ENCODE data around the gene FSCN2. TPM values are rescaled to one million over a fixed set of nuclear protein-coding genes. Genes with fewer than 3 reads are reported as not detected.
A peak's percentile ranks its signal among the peaks of the same experiment; 100 is the strongest.

Gene FSCN2
- total and polyA plus RNA-seq, 2 experiments from 2014 or later, result 0.13 to 1.6 TPM

DNA sequence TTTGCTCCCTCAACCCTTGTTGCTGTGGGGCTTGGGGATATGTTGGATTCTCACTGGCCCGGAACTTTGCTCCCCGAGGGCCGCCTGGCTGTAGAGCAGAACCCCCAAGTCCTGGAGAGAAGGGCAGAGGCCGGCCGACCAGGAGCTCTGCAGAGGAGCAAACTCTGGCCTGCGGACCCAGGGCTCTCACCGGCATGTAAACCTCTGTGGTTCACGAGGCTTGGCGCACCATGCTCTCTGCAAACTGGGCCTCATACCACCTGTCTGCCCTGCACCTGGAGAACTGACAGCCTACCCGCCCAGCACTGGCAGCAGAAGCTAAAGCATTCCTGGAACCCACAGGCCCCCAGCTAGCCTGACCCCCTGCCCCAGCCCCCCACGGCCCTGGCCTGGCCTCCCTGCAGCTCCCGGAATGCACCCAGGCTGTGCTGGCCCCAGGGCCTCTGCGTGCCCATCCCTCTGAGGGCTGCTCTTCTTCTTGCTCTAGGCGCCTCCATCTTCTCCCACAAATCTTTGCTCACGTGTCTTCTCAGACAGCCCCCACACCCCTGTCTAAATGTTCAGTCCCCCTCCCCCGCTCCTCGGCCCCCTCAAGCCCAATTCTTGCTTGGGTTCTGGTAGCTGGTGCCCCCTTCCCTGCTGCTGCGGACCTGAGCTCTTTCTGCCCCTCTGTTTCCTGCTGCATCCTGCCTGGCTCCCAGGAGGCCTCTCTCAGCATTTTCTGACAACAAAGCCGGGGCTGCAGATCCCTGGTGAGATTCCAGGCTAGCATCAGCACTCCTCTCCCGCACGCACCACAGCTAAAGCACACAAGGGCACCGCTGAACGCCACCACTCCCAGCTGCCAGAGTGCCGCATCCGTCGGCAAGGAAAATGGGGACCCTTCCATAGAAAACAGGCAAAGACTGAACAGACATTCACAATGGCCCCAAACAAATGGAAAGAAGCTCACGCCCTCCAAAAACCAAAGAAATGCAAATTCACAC, 38.9 kb upstream of the FSCN2 start:
- peak overlapping the region; percentile 19; the same call in 1 of the 2 replicates for H2AFZ ChIP-seq
- H3K36me3 Mint-ChIP-seq (ENCODE audit: low read depth), result no peaks in the 10 kb centered on the region
- H4K20me1 ChIP-seq (replicated peaks; ENCODE audit: insufficient read depth), result no peaks in the 10 kb centered on the region
- peaks cover 4% of the 10 kb centered on the region for H3F3A ChIP-seq (replicated peaks; ENCODE audit: low read depth)
- H3K27ac Mint-ChIP-seq, result no peak overlapping the region
- peak overlapping the region; percentile 55 for H3K4me3 Mint-ChIP-seq
- H3K27me3 ChIP-seq (ENCODE audit: insufficient read depth), result peaks cover 23% of the 10 kb centered on the region
- H3K27ac ChIP-seq (ENCODE audit: low read depth), result peak overlapping the region; percentile 51; the same call in 1 of the 2 replicates
- no peaks in the 10 kb centered on the region for H3K9me2 ChIP-seq (ENCODE audit: insufficient read depth)
- H3K36me3 ChIP-seq (ENCODE audit: insufficient read depth), result no peaks in the 10 kb centered on the region
- H3K9me3 Mint-ChIP-seq, result no peaks in the 10 kb centered on the region
- no peak for TF ChIP-seq EZH2 (IDR thresholded peaks at IDR 0.05; ENCODE audit: low read depth, unreplicated experiment)
- TF ChIP-seq STAT1 (IDR thresholded peaks at IDR 0.05; ENCODE audit: unreplicated experiment), result no peak
- TF ChIP-seq, protein P1, sequence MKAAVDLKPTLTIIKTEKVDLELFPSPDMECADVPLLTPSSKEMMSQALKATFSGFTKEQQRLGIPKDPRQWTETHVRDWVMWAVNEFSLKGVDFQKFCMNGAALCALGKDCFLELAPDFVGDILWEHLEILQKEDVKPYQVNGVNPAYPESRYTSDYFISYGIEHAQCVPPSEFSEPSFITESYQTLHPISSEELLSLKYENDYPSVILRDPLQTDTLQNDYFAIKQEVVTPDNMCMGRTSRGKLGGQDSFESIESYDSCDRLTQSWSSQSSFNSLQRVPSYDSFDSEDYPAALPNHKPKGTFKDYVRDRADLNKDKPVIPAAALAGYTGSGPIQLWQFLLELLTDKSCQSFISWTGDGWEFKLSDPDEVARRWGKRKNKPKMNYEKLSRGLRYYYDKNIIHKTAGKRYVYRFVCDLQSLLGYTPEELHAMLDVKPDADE (IDR thresholded peaks at IDR 0.05), result no peak
- peak overlapping the region; percentile 37 for H3K4me3 ChIP-seq
- H3K27me3 Mint-ChIP-seq (ENCODE audit: insufficient read depth, low read depth, poor library complexity), result peaks cover 47% of the 10 kb centered on the region
- peak overlapping the region; percentile 78 for H3K4me2 ChIP-seq
- H3K79me2 ChIP-seq (replicated peaks; ENCODE audit: insufficient read depth), result no peaks in the 10 kb centered on the region
- ATAC-seq (peak; percentile 34), DNase-seq (ENCODE audit: low spot score) (peak; percentile 68)
- H3K4me1 Mint-ChIP-seq, result peaks cover 31% of the 10 kb centered on the region
- H3K4me1 ChIP-seq (ENCODE audit: insufficient read depth), result peaks cover 32% of the 10 kb centered on the region

GRCh38 chr17:81489998-81490992, 37.9 kb upstream of the FSCN2 start:
- no peak for TF ChIP-seq NANOG (IDR thresholded peaks at IDR 0.05; ENCODE audit: borderline replicate concordance)
- TF ChIP-seq STAT1 (IDR thresholded peaks at IDR 0.05; ENCODE audit: unreplicated experiment), result no peak
- Histone ChIP-seq H2AFZ (peak overlapping the region; percentile 19; the same call in 1 of the 2 replicates), H4K20me1 (replicated peaks; ENCODE audit: insufficient read depth) (no peaks in the 10 kb centered on the region), H3K4me3 (peak overlapping the region; percentile 37), H3K79me2 (replicated peaks; ENCODE audit: insufficient read depth) (no peaks in the 10 kb centered on the region), H3K36me3 (ENCODE audit: insufficient read depth) (no peaks in the 10 kb centered on the region), H3F3A (replicated peaks; ENCODE audit: low read depth) (peaks cover 4% of the 10 kb centered on the region), H3K4me2 (peak overlapping the region; percentile 78), H3K4me1 (ENCODE audit: insufficient read depth) (peaks cover 32% of the 10 kb centered on the region), H3K9me2 (ENCODE audit: insufficient read depth) (no peaks in the 10 kb centered on the region), H3K27ac (ENCODE audit: low read depth) (peak overlapping the region; percentile 51; the same call in 1 of the 2 replicates), H3K27me3 (ENCODE audit: insufficient read depth) (peaks cover 23% of the 10 kb centered on the region)
- peak overlapping the region; percentile 55 for H3K4me3 Mint-ChIP-seq
- no peaks in the 10 kb centered on the region for H3K36me3 Mint-ChIP-seq (ENCODE audit: low read depth)
- ATAC-seq (peak; percentile 11), DNase-seq (ENCODE audit: low spot score) (no peak)
- H3K27ac Mint-ChIP-seq, result no peak overlapping the region
- H3K9me3 Mint-ChIP-seq, result no peaks in the 10 kb centered on the region
- peaks cover 45% of the 10 kb centered on the region for H3K27me3 Mint-ChIP-seq (ENCODE audit: insufficient read depth, low read depth, poor library complexity)
- H3K4me1 Mint-ChIP-seq, result peaks cover 31% of the 10 kb centered on the region

- Histone ChIP-seq H3K79me2 (replicated peaks; ENCODE audit: insufficient read depth) (no peaks in the 10 kb centered on the region), H3K27me3 (ENCODE audit: insufficient read depth) (peaks cover 15% of the 10 kb centered on the region), H3K4me1 (ENCODE audit: insufficient read depth) (peaks cover 32% of the 10 kb centered on the region), H3K9me2 (ENCODE audit: insufficient read depth) (no peaks in the 10 kb centered on the region), H4K20me1 (replicated peaks; ENCODE audit: insufficient read depth) (no peaks in the 10 kb centered on the region), H3K36me3 (ENCODE audit: insufficient read depth) (no peaks in the 10 kb centered on the region), H3K4me2 (no peak overlapping the region), H3F3A (replicated peaks; ENCODE audit: low read depth) (peaks cover 4% of the 10 kb centered on the region), H3K4me3 (no peak overlapping the region), H3K27ac (ENCODE audit: low read depth) (no peak overlapping the region), H2AFZ (no peak overlapping the region)
- H3K27me3 Mint-ChIP-seq (ENCODE audit: insufficient read depth, low read depth, poor library complexity), result peaks cover 41% of the 10 kb centered on the region
- no peaks in the 10 kb centered on the region for H3K9me3 Mint-ChIP-seq
- TF ChIP-seq POLR2AphosphoS5 (IDR thresholded peaks at IDR 0.05; ENCODE audit: low read depth), result no peak
- no peak for DNase-seq (ENCODE audit: low spot score)
- H3K36me3 Mint-ChIP-seq (ENCODE audit: low read depth), result no peaks in the 10 kb centered on the region
- ATAC-seq, result no peak
- no peak overlapping the region for H3K4me3 Mint-ChIP-seq
- H3K27ac Mint-ChIP-seq, result no peak overlapping the region
- peaks cover 29% of the 10 kb centered on the region for H3K4me1 Mint-ChIP-seq
These were observed 37.0 kb upstream of the FSCN2 start for GRCh38 chr17:81491181-81491581.
